Keratinocyte (primary cell): ENCODE data around the gene SURF1. TPM values are rescaled to one million over a fixed set of nuclear protein-coding genes. Genes with fewer than 3 reads are reported as not detected.

Experiments used
- DNase-seq: peaks from one replicate; pipeline ENCODE4 v3.0.0-alpha.2; 2011; ENCODE audit warnings: low read depth, missing footprints, low spot score
- FAIRE-seq: peaks from 2 replicates; lab custom pipeline; 2011; peaks lifted over from hg19 to GRCh38; lab: Jason Lieb, UNC
- H2AFZ ChIP-seq: 2 replicates; pipeline ENCODE4 v1.6.0; 2012; ENCODE audit warnings: low read length, control low read depth, inconsistent platforms; ENCODE audit not compliant: control insufficient read depth
- H3K27ac ChIP-seq: 2 replicates; pipeline ENCODE4 v1.5.1; 2011; ENCODE audit warnings: low read length; ENCODE audit not compliant: control insufficient read depth, insufficient read depth
- H3K27me3 ChIP-seq: 3 replicates; pipeline ENCODE4 v1.6.0; 2011; ENCODE audit warnings: low read length; ENCODE audit not compliant: control insufficient read depth, insufficient read depth; ENCODE audit errors: extremely low read depth
- H3K36me3 ChIP-seq, 2 experiments: 2 replicates in 1 of 2; 3 replicates in 1 of 2; pipeline ENCODE4 v1.5.1; 2011; ENCODE audit warnings: low read length in 2 of 2, mild to moderate bottlenecking in 1 of 2; ENCODE audit not compliant: control insufficient read depth in 2 of 2, insufficient read depth in 2 of 2; ENCODE audit errors: extremely low read depth in 1 of 2
- H3K4me1 ChIP-seq: 3 replicates; pipeline ENCODE4 v1.5.1; 2011; ENCODE audit warnings: low read length; ENCODE audit not compliant: control insufficient read depth, insufficient read depth; ENCODE audit errors: extremely low read depth
- H3K4me2 ChIP-seq: 3 replicates; pipeline ENCODE4 v1.6.0; 2011; ENCODE audit warnings: low read depth, low read length; ENCODE audit not compliant: control insufficient read depth, insufficient read depth; ENCODE audit errors: extremely low read depth
- H3K4me3 ChIP-seq, 3 experiments: fragments of 200-600 bp in 1 of 3; sonication (generic) in 1 of 3; 2 replicates in 2 of 3; 3 replicates in 1 of 3; pipeline ENCODE4 v1.5.1; 2011 to 2016; ENCODE audit warnings: low read length in 3 of 3, mild to moderate bottlenecking in 3 of 3, control low read depth in 2 of 3, inconsistent platforms in 1 of 3, low read depth in 1 of 3, mixed read lengths in 1 of 3, mixed run types in 1 of 3, moderate library complexity in 1 of 3; ENCODE audit not compliant: control insufficient read depth in 2 of 3, insufficient read depth in 2 of 3; ENCODE audit errors: extremely low read depth in 1 of 3
- H3K79me2 ChIP-seq: 2 replicates; pipeline ENCODE4 v1.6.0; 2012; ENCODE audit warnings: low read length; ENCODE audit not compliant: control insufficient read depth, insufficient read depth
- H3K9ac ChIP-seq: 3 replicates; pipeline ENCODE4 v1.6.0; 2011; ENCODE audit warnings: low read length; ENCODE audit not compliant: control insufficient read depth, insufficient read depth; ENCODE audit errors: extremely low read depth
- H3K9me1 ChIP-seq: 3 replicates; pipeline ENCODE4 v1.6.0; 2011; ENCODE audit warnings: low read length; ENCODE audit not compliant: control insufficient read depth, insufficient read depth; ENCODE audit errors: extremely low read depth
- H3K9me3 ChIP-seq: 2 replicates; pipeline ENCODE4 v1.5.1; 2012; ENCODE audit warnings: low read depth, low read length; ENCODE audit not compliant: control insufficient read depth
- H4K20me1 ChIP-seq: 3 replicates; pipeline ENCODE4 v1.6.0; 2011; ENCODE audit warnings: low read length; ENCODE audit not compliant: control insufficient read depth, insufficient read depth; ENCODE audit errors: extremely low read depth
- CTCF ChIP-seq, 3 experiments: IDR thresholded peaks in 1 of 3; conservative IDR thresholded peaks in 1 of 3; optimal IDR thresholded peaks in 1 of 3; 2 replicates in 2 of 3; 3 replicates in 1 of 3; pipeline versions ENCODE3 to v1.5.1; 2011; ENCODE audit warnings: low read length in 3 of 3, mild to moderate bottlenecking in 3 of 3, moderate library complexity in 2 of 3, control low read depth in 1 of 3, inconsistent platforms in 1 of 3; ENCODE audit not compliant: insufficient read depth in 2 of 3; ENCODE audit errors: extremely low read depth in 1 of 3
- EZH2 ChIP-seq: IDR thresholded peaks from one replicate; pipeline ENCODE4 v1.6.1; 2012; ENCODE audit warnings: inconsistent platforms, mild to moderate bottlenecking, low read length, moderate library complexity
- dilution Hi-C: fragments of 300-500 bp; cut with MboI; formaldehyde crosslinking; loops from one replicate; pipeline ENCODE4 v1.7.0; 2020; ENCODE audit warnings: low sequenced_read_pairs; ENCODE audit not compliant: extremely low pct_ligation_motif_present
- polyA plus RNA-seq, 5 experiments: library from polyadenylated mRNA; depleted of rRNA in 3 of 5; stranded (reverse) in 3 of 5; stranded (forward) in 1 of 5; unstranded in 1 of 5; fragments of >200 nt; gene quantifications; 1 replicate in 1 of 5; 2 replicates in 3 of 5; 3 replicates in 1 of 5; pipeline versions ENCODE4 v1.2.1 to v1.2.3, GENCODE V29; 2011 to 2012; ENCODE audit warnings: missing spikeins in 2 of 5, low read depth in 1 of 5, low replicate concordance in 1 of 5

The SURF1 gene
- polyA plus RNA-seq, 1 donor (not counting 4 experiments of a cell fraction or from before 2014, with no cell fraction given) = 31.1 TPM

- H3K4me1 ChIP-seq = peaks cover 18% of the 10 kb centered on the region
- peaks cover 39% of the 10 kb centered on the region for H3K79me2 ChIP-seq
- H3K9me1 ChIP-seq = no peaks in the 10 kb centered on the region
- FAIRE-seq (no peak), DNase-seq (no peak)
- H3K9me3 ChIP-seq = no peaks in the 10 kb centered on the region
- H3K27me3 ChIP-seq = no peaks in the 10 kb centered on the region
- H3K9ac ChIP-seq = no peak overlapping the region
- no peaks in the 10 kb centered on the region for H4K20me1 ChIP-seq
- H3K36me3 ChIP-seq = peaks cover 24 to 31% of the 10 kb centered on the region in 2 experiments
- peak overlapping the region; percentile 28 for H3K27ac ChIP-seq
- no peak for TF ChIP-seq CTCF (optimal IDR thresholded peaks at IDR 0.05 in 1 of 3, IDR thresholded peaks at IDR 0.05 in 1 of 3, conservative IDR thresholded peaks at IDR 0.05 in 1 of 3; ENCODE audit: extremely low read depth in 1 of 3, insufficient read depth in 2 of 3, low read length in 3 of 3)
- TF ChIP-seq EZH2 = no peak
- H2AFZ ChIP-seq = no peak overlapping the region
- dilution Hi-C loops = no loop called here
- peak overlapping the region; percentile 96 for H3K4me2 ChIP-seq
- no peak overlapping the region for H3K4me3 ChIP-seq
Measured at GRCh38 chr9:133334161-133334560, 22.1 kb downstream of the SURF1 start.

GRCh38 chr9:133333566-133333965 lies 22.7 kb downstream of the SURF1 start:
- Histone ChIP-seq H3K36me3 (peaks cover 24 to 31% of the 10 kb centered on the region in 2 experiments), H2AFZ (no peak overlapping the region), H3K4me1 (peaks cover 18% of the 10 kb centered on the region), H3K9me3 (no peaks in the 10 kb centered on the region), H3K9me1 (no peaks in the 10 kb centered on the region), H3K27me3 (no peaks in the 10 kb centered on the region), H3K4me3 (no peak overlapping the region), H3K4me2 (no peak overlapping the region), H3K27ac (no peak overlapping the region), H3K9ac (no peak overlapping the region), H3K79me2 (peaks cover 39% of the 10 kb centered on the region), H4K20me1 (no peaks in the 10 kb centered on the region)
- FAIRE-seq (no peak), DNase-seq (no peak)
- dilution Hi-C loops = no loop called here
- TF ChIP-seq CTCF (optimal IDR thresholded peaks at IDR 0.05 in 1 of 3, IDR thresholded peaks at IDR 0.05 in 1 of 3, conservative IDR thresholded peaks at IDR 0.05 in 1 of 3; ENCODE audit: extremely low read depth in 1 of 3, insufficient read depth in 2 of 3, low read length in 3 of 3) = peak in 2 of 3 experiments; percentile 10 to 24
- TF ChIP-seq EZH2 = no peak
